GM12874 (cell line): ENCODE measurements around the gene LRMDA.

Experiments used
- TF ChIP-seq, protein P1 (sequence below): IDR thresholded peaks from 2 replicates; pipeline ENCODE4 v1.5.1; 2011; ENCODE audit warnings: low read depth, mild to moderate bottlenecking, control low read depth, low read length, moderate library complexity; ENCODE audit not compliant: insufficient read depth

Gene LRMDA

DNA sequence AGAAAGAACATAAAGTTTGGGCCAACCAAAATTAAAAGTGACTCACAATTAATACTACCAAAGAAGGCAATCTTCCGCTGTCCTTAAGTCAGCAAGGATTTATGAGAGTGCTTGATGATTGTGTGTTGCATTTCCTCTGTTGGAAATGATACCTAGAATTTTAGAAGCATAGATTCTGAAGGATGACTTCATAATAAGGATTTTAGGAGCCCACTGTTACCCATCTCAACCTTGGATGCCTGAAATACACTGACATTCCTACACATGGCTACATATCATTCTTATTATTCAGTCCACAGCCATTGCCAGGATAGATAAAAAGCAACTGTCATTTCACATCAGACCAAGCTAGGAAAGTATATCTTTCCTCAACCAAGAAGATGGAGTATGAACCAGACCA is 823.8 kb downstream of the LRMDA start:
- TF ChIP-seq, protein P1, sequence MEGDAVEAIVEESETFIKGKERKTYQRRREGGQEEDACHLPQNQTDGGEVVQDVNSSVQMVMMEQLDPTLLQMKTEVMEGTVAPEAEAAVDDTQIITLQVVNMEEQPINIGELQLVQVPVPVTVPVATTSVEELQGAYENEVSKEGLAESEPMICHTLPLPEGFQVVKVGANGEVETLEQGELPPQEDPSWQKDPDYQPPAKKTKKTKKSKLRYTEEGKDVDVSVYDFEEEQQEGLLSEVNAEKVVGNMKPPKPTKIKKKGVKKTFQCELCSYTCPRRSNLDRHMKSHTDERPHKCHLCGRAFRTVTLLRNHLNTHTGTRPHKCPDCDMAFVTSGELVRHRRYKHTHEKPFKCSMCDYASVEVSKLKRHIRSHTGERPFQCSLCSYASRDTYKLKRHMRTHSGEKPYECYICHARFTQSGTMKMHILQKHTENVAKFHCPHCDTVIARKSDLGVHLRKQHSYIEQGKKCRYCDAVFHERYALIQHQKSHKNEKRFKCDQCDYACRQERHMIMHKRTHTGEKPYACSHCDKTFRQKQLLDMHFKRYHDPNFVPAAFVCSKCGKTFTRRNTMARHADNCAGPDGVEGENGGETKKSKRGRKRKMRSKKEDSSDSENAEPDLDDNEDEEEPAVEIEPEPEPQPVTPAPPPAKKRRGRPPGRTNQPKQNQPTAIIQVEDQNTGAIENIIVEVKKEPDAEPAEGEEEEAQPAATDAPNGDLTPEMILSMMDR = no peak

DNA sequence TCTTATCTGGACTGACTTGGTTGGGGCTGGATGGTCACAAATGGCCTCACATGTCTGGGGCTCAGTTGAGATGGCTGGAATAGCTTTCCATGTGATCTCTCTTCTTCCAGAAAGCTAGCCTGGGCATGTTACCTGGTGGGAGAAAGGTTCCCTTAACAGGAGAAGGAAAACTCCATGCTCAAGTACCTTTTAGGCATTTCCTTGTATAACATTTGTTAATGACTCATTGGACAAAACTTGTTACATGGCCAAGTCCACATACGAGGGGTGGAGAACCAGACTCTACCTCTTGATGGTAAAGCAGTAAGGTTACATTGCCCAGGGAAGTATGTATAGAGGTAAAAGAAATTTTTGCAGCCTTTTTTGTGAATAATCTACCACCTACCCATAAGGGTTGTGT is 826.4 kb downstream of the LRMDA start:
- TF ChIP-seq, protein P1 = no peak

DNA sequence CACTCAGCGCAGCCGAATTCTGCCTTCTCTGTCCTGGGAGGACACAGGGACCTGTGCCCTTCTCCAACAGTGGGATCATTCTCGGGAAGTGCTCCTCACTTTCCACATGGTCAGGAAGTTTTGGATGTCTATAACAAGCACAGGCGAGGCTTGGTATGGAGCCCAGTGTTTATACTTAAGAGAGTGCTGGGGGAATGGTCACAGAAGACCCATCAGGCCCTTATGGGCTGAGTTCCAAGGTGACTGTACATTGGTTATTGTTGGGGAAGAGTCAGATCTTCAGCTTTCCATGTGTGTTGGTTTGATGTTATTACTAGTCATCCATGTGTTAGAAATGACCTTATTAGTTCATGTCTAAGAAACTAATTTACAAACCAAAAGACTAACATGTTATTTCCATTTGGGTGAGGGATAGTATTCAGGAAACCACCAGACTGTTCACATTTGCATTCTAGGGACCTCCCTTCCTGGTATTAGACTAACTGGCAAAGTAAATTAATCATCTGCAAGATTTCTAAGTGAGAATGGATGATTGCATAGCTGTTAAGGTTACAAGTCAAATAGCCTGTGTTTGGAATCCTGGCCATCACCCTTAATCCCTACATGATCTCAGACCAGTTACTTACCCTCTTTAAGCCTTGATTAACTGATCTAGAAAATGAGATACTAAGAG is 834.2 kb downstream of the LRMDA start:
- TF ChIP-seq, protein P1 = no peak

DNA sequence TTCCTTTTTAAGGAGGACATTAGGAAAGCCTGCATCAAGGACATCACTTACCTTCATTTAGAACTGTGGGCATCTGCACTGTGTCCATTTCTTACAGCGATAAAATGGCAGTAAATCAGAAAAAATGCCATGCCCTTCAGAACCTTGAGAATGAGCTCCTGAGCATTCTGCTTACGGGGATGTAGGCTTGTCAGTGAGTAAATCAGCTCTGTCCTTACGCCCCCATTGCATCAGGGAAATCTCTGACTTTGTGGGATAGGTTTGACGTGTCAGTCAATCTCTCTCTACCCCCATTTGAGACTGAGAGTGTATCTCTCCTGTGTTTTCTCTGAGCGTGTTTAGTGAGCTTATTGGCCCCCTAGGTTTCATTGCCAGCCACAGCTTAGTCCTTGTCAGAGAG is 837.1 kb downstream of the LRMDA start:
- TF ChIP-seq, protein P1 = no peak

DNA sequence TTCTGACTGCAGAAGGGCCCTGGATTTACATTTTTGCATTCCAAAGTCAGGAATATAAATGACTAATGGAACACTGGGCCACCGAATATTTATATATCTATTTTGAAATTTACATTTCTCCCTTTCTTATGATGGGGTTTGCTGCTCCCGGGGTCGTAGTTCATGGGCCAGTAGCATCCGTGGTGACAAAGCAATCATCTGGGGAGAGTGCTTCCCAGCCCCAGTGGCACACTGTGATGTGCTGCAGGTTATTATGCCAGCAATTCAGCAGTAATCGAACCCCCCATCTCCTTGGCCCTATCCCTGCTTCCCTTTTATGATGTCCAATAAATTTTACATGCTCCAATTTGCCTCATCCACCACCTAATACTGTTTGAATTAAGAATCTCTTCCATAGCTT is 837.5 kb downstream of the LRMDA start:
- TF ChIP-seq, protein P1 = no peak

DNA sequence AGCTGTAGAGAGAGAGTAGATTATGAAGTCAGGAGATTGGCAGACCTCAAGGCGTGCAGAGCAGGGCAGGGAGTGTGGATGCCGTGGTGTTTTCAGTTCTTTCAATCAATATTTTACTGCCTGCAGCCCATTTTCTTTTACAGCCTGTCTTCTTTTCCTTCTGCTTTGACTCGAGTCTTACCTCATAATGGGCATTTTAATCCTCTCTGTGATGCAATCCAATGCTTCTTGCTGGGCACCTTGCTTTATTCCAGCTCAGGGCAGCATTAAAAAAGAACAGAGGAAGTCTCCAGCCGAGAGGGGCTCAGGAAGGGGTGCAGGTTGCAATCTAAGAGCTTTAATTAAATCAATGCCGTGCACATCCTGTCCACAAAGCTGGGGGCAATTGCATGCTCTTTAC is 839.0 kb downstream of the LRMDA start:
- TF ChIP-seq, protein P1 = no peak

DNA sequence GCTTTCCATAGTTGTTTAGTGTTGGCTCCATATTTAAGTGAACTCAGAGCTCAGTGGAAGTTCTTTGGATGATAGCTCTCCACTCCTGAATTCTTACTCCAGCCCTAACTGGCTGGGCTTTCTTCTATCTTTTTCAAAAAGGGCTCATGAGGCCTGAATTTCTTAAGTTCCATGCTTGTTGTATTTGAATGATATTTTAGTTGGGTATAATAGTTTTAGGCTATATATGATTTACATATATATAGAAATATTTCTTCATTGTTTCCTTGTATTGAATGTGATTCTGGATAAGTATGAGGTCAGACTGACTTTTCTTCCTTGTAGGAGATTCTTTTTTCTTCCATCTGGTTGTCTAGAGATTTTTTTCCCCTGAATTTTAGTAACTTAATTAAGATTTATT is 843.5 kb downstream of the LRMDA start:
- TF ChIP-seq, protein P1 = no peak
